CD4-positive, alpha-beta T cell (primary cell): ENCODE measurements around the gene RGR. TPM values are rescaled to one million over a fixed set of nuclear protein-coding genes. Genes with fewer than 3 reads are reported as not detected.

Experiments used
- ATAC-seq: fragments of 200-7000 bp; cut with Tn5 transposase; one replicate; pipeline ENCODE4 v1.10.0; 2022; ENCODE audit warnings: mild to moderate bottlenecking; ENCODE audit not compliant: poor library complexity
- CTCF ChIA-PET: fragments of 350-600 bp; sonication (Branson Sonifier 250); formaldehyde crosslinking; loops from one replicate; lab custom pipeline; 2021; ENCODE audit warnings: antibody characterized with exemption, inconsistent platforms; lab: Charles Lee
- POLR2A ChIA-PET: fragments of 350-600 bp; sonication (Branson Sonifier 250); formaldehyde crosslinking; loops from one replicate; lab custom pipeline; 2021; ENCODE audit warnings: antibody characterized with exemption, inconsistent platforms; lab: Charles Lee
- DNase-seq, 14 experiments: peaks; one replicate each; pipeline ENCODE4 v3.0.0-alpha.2; 2013 to 2020; ENCODE audit warnings: mixed read lengths in 2 of 14
- H3K27ac ChIP-seq, 2 donors: one replicate each; pipeline versions ENCODE4 v1.5.1 to v1.7.0; 2013; ENCODE audit warnings: low read length in 2 of 2, low read depth in 1 of 2, mild to moderate bottlenecking in 1 of 2
- H3K27me3 ChIP-seq, 2 experiments: 1 replicate in 1 of 2; 2 replicates in 1 of 2; pipeline versions ENCODE4 v1.6.1 to v1.7.0; 2013; ENCODE audit warnings: low read length in 2 of 2, control low read depth in 1 of 2, mild to moderate bottlenecking in 1 of 2, moderate library complexity in 1 of 2; ENCODE audit not compliant: insufficient read depth in 2 of 2, control insufficient read depth in 1 of 2
- H3K36me3 ChIP-seq: one replicate; pipeline ENCODE4 v1.6.1; 2013; ENCODE audit warnings: low read length, control low read depth; ENCODE audit not compliant: insufficient read depth
- H3K4me1 ChIP-seq: one replicate; pipeline ENCODE4 v1.6.1; 2013; ENCODE audit warnings: low read length, control low read depth; ENCODE audit not compliant: insufficient read depth
- H3K4me3 ChIP-seq: one replicate; pipeline ENCODE4 v1.5.1; 2013; ENCODE audit warnings: mild to moderate bottlenecking, low read length, moderate library complexity
- H3K9me3 ChIP-seq, 2 experiments: 1 replicate in 1 of 2; 2 replicates in 1 of 2; pipeline versions ENCODE4 v1.6.1 to v1.7.0; 2013; ENCODE audit warnings: low read length in 2 of 2, mild to moderate bottlenecking in 2 of 2, control low read depth in 1 of 2, moderate library complexity in 1 of 2; ENCODE audit not compliant: control insufficient read depth in 1 of 2, insufficient read depth in 1 of 2
- H3K27ac Mint-ChIP-seq: one replicate; pipeline ENCODE4 v1.8.0; 2020; ENCODE audit warnings: mixed read lengths
- H3K27me3 Mint-ChIP-seq: one replicate; pipeline ENCODE4 v1.8.0; 2021; ENCODE audit warnings: mixed read lengths
- H3K36me3 Mint-ChIP-seq: one replicate; pipeline ENCODE4 v1.8.0; 2021; ENCODE audit warnings: low read depth, mixed read lengths
- H3K4me1 Mint-ChIP-seq: one replicate; pipeline ENCODE4 v1.8.0; 2021; ENCODE audit warnings: low read depth, mixed read lengths
- H3K4me3 Mint-ChIP-seq: one replicate; pipeline ENCODE4 v1.8.0; 2020; ENCODE audit warnings: mild to moderate bottlenecking, mixed read lengths
- H3K9me3 Mint-ChIP-seq: one replicate; pipeline ENCODE4 v1.8.0; 2020; ENCODE audit warnings: mixed read lengths
- CTCF ChIP-seq: fragments of 200-600 bp; IDR thresholded peaks from one replicate; pipeline ENCODE4 v1.8.0; 2022; ENCODE audit warnings: antibody characterized with exemption, mild to moderate bottlenecking
- intact Hi-C, 2 experiments: fragments of 100-400 bp; cut with DNase I in 1 of 2; cut with micrococcal nuclease in 1 of 2; formaldehyde crosslinking; loops; one replicate each; pipeline versions ENCODE4 v1.15.1 to v1.9.0; 2023 to 2025; cut with DNase I, micrococcal nuclease
- total RNA-seq, 174 experiments: library from RNA in 2 of 174; stranded (reverse) in 2 of 174; gene quantifications; one replicate each; pipeline ENCODE4 v1.2.3 and lab custom pipeline; 2021 to 2026

RGR gene
- total RNA-seq, 2 experiments from 2014 or later: not detected

GRCh38 chr10:84293171-84293570, 48.3 kb downstream of the RGR start:
- no peak overlapping the region for H3K4me3 ChIP-seq
- no peak for DNase-seq
- H3K4me1 ChIP-seq: no peaks in the 10 kb centered on the region
- no peaks in the 10 kb centered on the region for H3K27me3 Mint-ChIP-seq
- ChIA-PET POLR2A (no interaction called here), CTCF (no interaction called here)
- no peaks in the 10 kb centered on the region for H3K9me3 ChIP-seq
- no peaks in the 10 kb centered on the region for H3K9me3 Mint-ChIP-seq
- H3K4me1 Mint-ChIP-seq: peaks cover 7% of the 10 kb centered on the region
- TF ChIP-seq CTCF: no peak
- H3K36me3 ChIP-seq: no peaks in the 10 kb centered on the region
- intact Hi-C loops: no loop called here
- H3K4me3 Mint-ChIP-seq: no peak overlapping the region
- ATAC-seq: no peak
- no peaks in the 10 kb centered on the region for H3K36me3 Mint-ChIP-seq
- no peak overlapping the region for H3K27ac ChIP-seq
- no peak overlapping the region for H3K27ac Mint-ChIP-seq
- no peaks in the 10 kb centered on the region for H3K27me3 ChIP-seq

GRCh38 chr10:84293574-84294016, 48.7 kb downstream of the RGR start:
- no peak for TF ChIP-seq CTCF
- H3K27me3 Mint-ChIP-seq: no peaks in the 10 kb centered on the region
- H3K36me3 ChIP-seq: no peaks in the 10 kb centered on the region
- no peaks in the 10 kb centered on the region for H3K27me3 ChIP-seq
- no peak overlapping the region for H3K4me3 ChIP-seq
- H3K27ac Mint-ChIP-seq: no peak overlapping the region
- POLR2A ChIA-PET: no interaction called here
- DNase-seq (no peak), ATAC-seq (no peak)
- no peaks in the 10 kb centered on the region for H3K9me3 Mint-ChIP-seq
- no peaks in the 10 kb centered on the region for H3K9me3 ChIP-seq
- no peaks in the 10 kb centered on the region for H3K4me1 ChIP-seq
- H3K4me3 Mint-ChIP-seq: no peak overlapping the region
- intact Hi-C loops: no loop called here
- no peak overlapping the region for H3K27ac ChIP-seq
- peaks cover 7% of the 10 kb centered on the region for H3K4me1 Mint-ChIP-seq
- CTCF ChIA-PET: no interaction called here
- H3K36me3 Mint-ChIP-seq: no peaks in the 10 kb centered on the region

DNA sequence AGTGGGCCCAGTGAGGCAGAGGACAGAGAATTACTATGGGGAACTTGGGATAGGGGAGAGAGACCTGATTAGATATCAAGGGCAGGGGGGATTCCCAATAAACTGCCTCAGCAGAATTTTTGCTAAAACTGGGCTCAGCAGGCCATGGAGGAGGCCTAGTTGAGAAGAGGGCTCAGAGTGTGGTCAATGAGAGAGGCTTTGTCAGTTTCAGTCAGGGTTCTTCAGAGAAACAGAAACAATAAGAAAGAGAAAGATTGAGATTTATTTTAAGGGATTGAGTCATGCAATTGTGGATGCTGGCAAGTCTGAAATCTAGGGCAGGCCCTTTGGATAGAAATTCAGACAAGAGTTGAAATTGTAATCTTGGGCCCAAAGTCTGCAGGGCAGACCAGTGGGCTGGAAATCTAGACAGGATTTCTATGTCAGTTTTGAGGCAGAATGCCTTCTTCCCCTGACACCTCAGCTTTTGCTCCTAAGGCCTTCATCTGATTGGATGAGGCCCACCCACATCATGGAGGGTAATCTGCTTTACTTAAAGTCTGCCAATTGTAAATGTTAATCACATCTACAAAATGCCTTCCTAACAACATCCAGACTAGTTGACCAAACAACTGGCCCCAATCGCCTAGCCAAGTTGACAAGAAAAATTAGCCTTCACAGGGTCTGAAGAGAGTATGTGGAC, 50.1 kb downstream of the RGR start:
- POLR2A ChIA-PET: no interaction called here
- Histone ChIP-seq H3K36me3 (no peaks in the 10 kb centered on the region), H3K27ac (no peak overlapping the region), H3K4me3 (no peak overlapping the region), H3K4me1 (no peaks in the 10 kb centered on the region), H3K27me3 (no peaks in the 10 kb centered on the region), H3K9me3 (no peaks in the 10 kb centered on the region)
- no peak for DNase-seq
- ATAC-seq: no peak
- no peak for TF ChIP-seq CTCF
- Mint-ChIP-seq H3K27ac (no peak overlapping the region), H3K4me3 (no peak overlapping the region), H3K27me3 (no peaks in the 10 kb centered on the region), H3K36me3 (no peaks in the 10 kb centered on the region), H3K9me3 (no peaks in the 10 kb centered on the region), H3K4me1 (peaks cover 7% of the 10 kb centered on the region)
- CTCF ChIA-PET: no interaction called here
- intact Hi-C loops: no loop called here
